Spleen (tissue), 11 donors: Measurements from ENCODE around the gene ANP32A. TPM values are rescaled to one million over a fixed set of nuclear protein-coding genes. Genes with fewer than 3 reads are reported as not detected.

Experiments
- DNase-seq: peaks from one replicate; pipeline ENCODE4 v3.0.0-alpha.2; 2020
- H3K27ac ChIP-seq, 8 donors: fragments of 200-600 bp; sonication (generic) in 7 of 8; 1 replicate in 4 of 8; 2 replicates in 4 of 8; pipeline versions ENCODE4 v1.5.0 to v1.8.0; 2016 to 2021; ENCODE audit warnings: inconsistent platforms in 4 of 8, mild to moderate bottlenecking in 4 of 8, moderate library complexity in 1 of 8
- H3K27me3 ChIP-seq, 7 donors: fragments of 200-600 bp; sonication (generic) in 6 of 7; replicated peaks in 1 of 7; 1 replicate in 4 of 7; 2 replicates in 3 of 7; pipeline versions ENCODE4 v1.5.0 to v1.8.0; 2016 to 2021; ENCODE audit warnings: inconsistent platforms in 3 of 7, mild to moderate bottlenecking in 1 of 7
- H3K36me3 ChIP-seq, 6 donors: fragments of 200-600 bp; sonication (generic) in 5 of 6; 1 replicate in 4 of 6; 2 replicates in 2 of 6; pipeline versions ENCODE4 v1.5.0 to v1.8.0; 2016 to 2021; ENCODE audit warnings: inconsistent platforms in 2 of 6
- H3K4me1 ChIP-seq, 6 donors: fragments of 200-600 bp; sonication (generic) in 5 of 6; 1 replicate in 3 of 6; 2 replicates in 3 of 6; pipeline versions ENCODE4 v1.5.0 to v1.8.0; 2016 to 2021; ENCODE audit warnings: inconsistent platforms in 3 of 6
- H3K4me3 ChIP-seq, 8 donors: fragments of 200-600 bp; sonication (generic) in 7 of 8; 1 replicate in 4 of 8; 2 replicates in 4 of 8; pipeline versions ENCODE4 v1.5.0 to v1.8.0; 2016 to 2021; ENCODE audit warnings: inconsistent platforms in 4 of 8, mild to moderate bottlenecking in 4 of 8, moderate library complexity in 2 of 8
- H3K9me3 ChIP-seq, 8 donors: fragments of 200-600 bp; sonication (generic) in 7 of 8; 1 replicate in 4 of 8; 2 replicates in 4 of 8; pipeline versions ENCODE4 v1.5.0 to v1.8.0; 2016 to 2021; ENCODE audit warnings: inconsistent platforms in 4 of 8
- POLR2A ChIP-seq, 3 donors: fragments of 450-650 bp; IDR thresholded peaks; one replicate each; pipeline ENCODE4 v1.5.1; 2017; ENCODE audit warnings: antibody characterized with exemption in 3 of 3, mild to moderate bottlenecking in 1 of 3
- POLR2AphosphoS5 ChIP-seq, 3 donors: sonication (generic); formaldehyde crosslinking; IDR thresholded peaks; one replicate each; pipeline ENCODE4 v1.5.1; 2017; ENCODE audit warnings: antibody characterized with exemption in 3 of 3
- WGBS, 5 donors: extraction: QIAGEN DNeasy Blood & Tissue Kit in 3 of 5; methylation state at CpG; one replicate each; pipeline versions ENCODE4 v1.1.5 to v1.1.7; 2013 to 2018; 5-methylcytosine and 5-hydroxymethylcytosine counted together
- intact Hi-C: fragments of 100-400 bp; cut with DNase I; formaldehyde crosslinking; loops from one replicate; pipeline ENCODE4 v1.15.0; 2023; ENCODE audit warnings: low total_unique reads
- microRNA-seq, 3 donors: library from miRNA; unstranded; fragments of <30 nt; microRNA quantifications; one replicate each; pipeline versions ENCODE4 to v1.1.0, GENCODE V29; 2019 to 2020
- polyA plus RNA-seq, 3 donors: library from polyadenylated mRNA; stranded (reverse); fragments of 200-250 nt; gene quantifications; one replicate each; pipeline ENCODE4 v1.2.1, GENCODE V29; 2013
- small RNA-seq, 4 donors: library from RNA; depleted of rRNA; stranded (forward); fragments of <200 nt; gene quantifications; one replicate each; pipeline ENCODE3, GENCODE V24; 2016
- total RNA-seq, 7 donors: library from RNA; depleted of rRNA in 3 of 7; stranded (reverse); fragments of >200 nt in 3 of 7; fragmentation: NEBNext Ultra II Directional in 4 of 7; extraction: Animal tissue kit (Norgen Biotek cat#: 25700) in 4 of 7; gene quantifications; one replicate each; pipeline versions ENCODE4 v1.1.0 to v1.2.1, GENCODE V29; 2016 to 2021
- TF ChIP-seq, protein P1 (sequence below), 11 experiments: fragments of 200-600 bp in 7 of 11; fragments of 450-650 bp in 4 of 11; sonication (generic) in 4 of 11; IDR thresholded peaks in 8 of 11; conservative IDR thresholded peaks in 3 of 11; 1 replicate in 7 of 11; 2 replicates in 4 of 11; pipeline versions ENCODE4 v1.4.0 to v1.8.0; 2016 to 2021; ENCODE audit warnings: antibody characterized with exemption in 11 of 11, inconsistent platforms in 4 of 11, mild to moderate bottlenecking in 1 of 11
- donor health status: healthy with polysubstance abuse.
- donor health status: DM: no; HTN: no; CAD: no; lungs with moderate emphysema.
- donor health status: DM: no; HTN: no; CAD: no.
- donor health status: Bipolar disorder and iron deficiency.
- donor health status: healthy.
- donor health status: DM: no; HTN: no; CAD: no.
- donor health status: DM: yes; HTN: yes; CAD: no.

The ANP32A gene
- total and polyA plus RNA-seq, 10 donors: 58.6 to 163 (median 102) TPM

- Histone ChIP-seq H3K4me3 (no peak overlapping the region), H3K36me3 (no peaks in the 10 kb centered on the region), H3K27me3 (no peaks in the 10 kb centered on the region), H3K4me1 (peaks cover 7 to 51% (median 30%) of the 10 kb centered on the region in 6 donors), H3K27ac (no peak overlapping the region), H3K9me3 (no peaks in the 10 kb centered on the region)
- no peak for TF ChIP-seq POLR2AphosphoS5 (IDR thresholded peaks at IDR 0.05)
- TF ChIP-seq, protein P1, sequence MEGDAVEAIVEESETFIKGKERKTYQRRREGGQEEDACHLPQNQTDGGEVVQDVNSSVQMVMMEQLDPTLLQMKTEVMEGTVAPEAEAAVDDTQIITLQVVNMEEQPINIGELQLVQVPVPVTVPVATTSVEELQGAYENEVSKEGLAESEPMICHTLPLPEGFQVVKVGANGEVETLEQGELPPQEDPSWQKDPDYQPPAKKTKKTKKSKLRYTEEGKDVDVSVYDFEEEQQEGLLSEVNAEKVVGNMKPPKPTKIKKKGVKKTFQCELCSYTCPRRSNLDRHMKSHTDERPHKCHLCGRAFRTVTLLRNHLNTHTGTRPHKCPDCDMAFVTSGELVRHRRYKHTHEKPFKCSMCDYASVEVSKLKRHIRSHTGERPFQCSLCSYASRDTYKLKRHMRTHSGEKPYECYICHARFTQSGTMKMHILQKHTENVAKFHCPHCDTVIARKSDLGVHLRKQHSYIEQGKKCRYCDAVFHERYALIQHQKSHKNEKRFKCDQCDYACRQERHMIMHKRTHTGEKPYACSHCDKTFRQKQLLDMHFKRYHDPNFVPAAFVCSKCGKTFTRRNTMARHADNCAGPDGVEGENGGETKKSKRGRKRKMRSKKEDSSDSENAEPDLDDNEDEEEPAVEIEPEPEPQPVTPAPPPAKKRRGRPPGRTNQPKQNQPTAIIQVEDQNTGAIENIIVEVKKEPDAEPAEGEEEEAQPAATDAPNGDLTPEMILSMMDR (IDR thresholded peaks at IDR 0.05 in 8 of 11, conservative IDR thresholded peaks at IDR 0.05 in 3 of 11): peak; percentile 11 to 69 (median 45)
- intact Hi-C loops: loop anchor here (5.0 kb wide), 1 partner anchor 147 kb away; no protein-coding TSS in a partner anchor
- DNase-seq: no peak
- 52 to 69% (median 65%) methylated on average over 5 to 6 of the region's 6 CpGs for WGBS, 5 donors
These were observed 90.2 kb downstream of the ANP32A start for GRCh38 chr15:68730471-68730919.

- 31 to 73% (median 49%) methylated on average over 3 to 8 of the region's 8 CpGs for WGBS, 5 donors
- no peak for DNase-seq
- Histone ChIP-seq H3K4me3 (no peak overlapping the region), H3K27me3 (no peaks in the 10 kb centered on the region), H3K9me3 (no peaks in the 10 kb centered on the region), H3K27ac (no peak overlapping the region), H3K4me1 (peaks cover 3 to 47% (median 26%) of the 10 kb centered on the region in 6 donors), H3K36me3 (no peaks in the 10 kb centered on the region)
- TF ChIP-seq POLR2A (IDR thresholded peaks at IDR 0.05): no peak
- TF ChIP-seq, protein P1 (IDR thresholded peaks at IDR 0.05 in 8 of 11, conservative IDR thresholded peaks at IDR 0.05 in 3 of 11): no peak
- TF ChIP-seq POLR2AphosphoS5 (IDR thresholded peaks at IDR 0.05): no peak
- intact Hi-C loops: loop anchor here (5.0 kb wide), 1 partner anchor 147 kb away; no protein-coding TSS in a partner anchor
These were observed 90.8 kb downstream of the ANP32A start for GRCh38 chr15:68729789-68730411.

Small RNA genes within 50 kb of the gene (microRNA-seq; reads per million reads assigned to microRNA genes)
- 0 reads per million in 3 donors for gene MIR4312

Small RNA genes within 50 kb of the gene (small RNA-seq; reads per million reads assigned to genes)
- 0 reads per million in 4 donors for gene MIR4312

Other genes starting within 250 kb of the ANP32A start
- 1 to 10 TPM; 1.5 to 8.8 (median 4.5) TPM for gene CORO2B, start 241.9 kb downstream of the ANP32A start, total RNA-seq
- 1 to 10 TPM in 2 of 3 donors, under 1 TPM in 1; 0.93 to 2.4 (median 1.2) TPM for gene CORO2B, start 241.9 kb downstream of the ANP32A start, polyA plus RNA-seq
- 1 to 10 TPM in 6 of 7 donors, under 1 TPM in 1; 0.43 to 5.9 (median 3.4) TPM for gene SPESP1, start 109.6 kb upstream of the ANP32A start, total RNA-seq
- 1 to 10 TPM in 2 of 3 donors, under 1 TPM in 1; 0.83 to 1.5 (median 1.5) TPM for gene SPESP1, start 109.6 kb upstream of the ANP32A start, polyA plus RNA-seq
- 10 to 100 TPM; 12.5 to 29.2 (median 17.3) TPM for gene NOX5, start 193.8 kb upstream of the ANP32A start, total RNA-seq
- 1 to 10 TPM in 2 of 3 donors, under 1 TPM in 1; 0.36 to 8.6 (median 6.7) TPM for gene NOX5, start 193.8 kb upstream of the ANP32A start, polyA plus RNA-seq